HCT116 (cell line): ENCODE measurements around the gene ENTPD3. TPM values are rescaled to one million over a fixed set of nuclear protein-coding genes. Genes with fewer than 3 reads are reported as not detected.

Experiments used
- ATAC-seq: fragments of 200-7000 bp; cut with Tn5 transposase; 2 replicates; pipeline ENCODE4 v1.9.1; 2020; ENCODE audit warnings: mild to moderate bottlenecking, moderate library complexity
- BruUV-seq: library from RNA; stranded (reverse); fragments of 400-500 nt; replicated peaks from 2 replicates; lab custom pipeline; 2021; lab: Mats Ljungman, UMichigan
- CTCF ChIA-PET: fragments of 300-600 bp; sonication (Branson Sonifier 250); formaldehyde crosslinking; loops from one replicate; lab custom pipeline; 2021; ENCODE audit warnings: antibody characterized with exemption; lab: Charles Lee
- POLR2A ChIA-PET: fragments of 300-600, 350-600 bp; sonication (Branson Sonifier 250); formaldehyde crosslinking; loops from one replicate; lab custom pipeline; 2021; ENCODE audit warnings: antibody characterized with exemption; lab: Charles Lee
- RAD21 ChIA-PET, 2 experiments: fragments of 300-600 bp; sonication (Branson Sonifier 250); formaldehyde crosslinking; loops; one replicate each; lab custom pipeline; 2023; ENCODE audit warnings: low total read pairs in 2 of 2; ENCODE audit not compliant: uncharacterized antibody in 2 of 2, unreplicated experiment in 2 of 2, low non-redundant PET in 1 of 2; lab: Charles Lee
- DNase-seq: peaks from one replicate; pipeline ENCODE4 v3.0.0-alpha.2; 2010; ENCODE audit warnings: low read depth, low spot score
- H2AFZ ChIP-seq: fragments of 200-600 bp; shearing (Covaris generic), sonication (generic); 2 replicates; pipeline ENCODE4 v1.6.1; 2017; ENCODE audit warnings: low read depth, mixed run types, mixed read lengths, antibody characterized with exemption, low read length; ENCODE audit not compliant: poor library complexity, severe bottlenecking
- H3K27ac ChIP-seq: 2 replicates; pipeline ENCODE4 v1.5.1; 2012; ENCODE audit warnings: low read depth, low read length
- H3K27me3 ChIP-seq: fragments of 200-600 bp; sonication (generic); 2 replicates; pipeline ENCODE4 v1.6.1; 2016; ENCODE audit warnings: mixed run types, low read length, mixed read lengths; ENCODE audit not compliant: insufficient read depth
- H3K36me3 ChIP-seq, 2 experiments: fragments of 200-500 bp in 1 of 2; fragments of 200-600 bp in 1 of 2; sonication (Bioruptor generic) in 1 of 2; sonication (generic) in 1 of 2; 2 replicates each; pipeline versions ENCODE4 v1.5.1 to v1.6.1; 2014 to 2016; ENCODE audit warnings: low read length in 2 of 2, inconsistent platforms in 1 of 2, mixed read lengths in 1 of 2, mixed run types in 1 of 2; ENCODE audit not compliant: insufficient read depth in 2 of 2, control insufficient read depth in 1 of 2
- H3K4me1 ChIP-seq, 2 experiments: fragments of 200-600 bp in 1 of 2; sonication (generic) in 1 of 2; 2 replicates each; pipeline versions ENCODE4 v1.5.1 to v1.6.1; 2012 to 2017; ENCODE audit warnings: low read length in 2 of 2, inconsistent platforms in 1 of 2, mild to moderate bottlenecking in 1 of 2, mixed read lengths in 1 of 2, mixed run types in 1 of 2, moderate library complexity in 1 of 2; ENCODE audit not compliant: insufficient read depth in 2 of 2, control insufficient read depth in 1 of 2
- H3K4me2 ChIP-seq: fragments of 200-600 bp; sonication (generic); 2 replicates; pipeline ENCODE4 v1.6.1; 2017; ENCODE audit warnings: mixed run types, low read length, mixed read lengths
- H3K4me3 ChIP-seq, 2 experiments: fragments of 200-600 bp in 1 of 2; sonication (generic) in 1 of 2; replicated peaks in 1 of 2; 2 replicates each; pipeline ENCODE4 v1.5.1; 2011 to 2016; ENCODE audit warnings: low read length in 2 of 2, control low read depth in 1 of 2, low read depth in 1 of 2, mild to moderate bottlenecking in 1 of 2, mixed read lengths in 1 of 2, mixed run types in 1 of 2
- H3K79me2 ChIP-seq: fragments of 200-600 bp; sonication (generic); 2 replicates; pipeline ENCODE4 v1.6.1; 2017; ENCODE audit warnings: mild to moderate bottlenecking, mixed run types, low read length, moderate library complexity, mixed read lengths; ENCODE audit not compliant: insufficient read depth
- H3K9ac ChIP-seq: fragments of 200-600 bp; sonication (generic); 2 replicates; pipeline ENCODE4 v1.6.1; 2016; ENCODE audit warnings: low read length, mixed read lengths
- H3K9me2 ChIP-seq: fragments of 200-600 bp; sonication (generic), shearing (Covaris generic); 2 replicates; pipeline ENCODE4 v1.6.1; 2017; ENCODE audit warnings: mixed run types, mild to moderate bottlenecking, moderate library complexity; ENCODE audit not compliant: insufficient read depth
- H3K9me3 ChIP-seq, 2 experiments: fragments of 200-500 bp in 1 of 2; fragments of 200-600 bp in 1 of 2; sonication (Bioruptor generic) in 1 of 2; sonication (generic) in 1 of 2; 2 replicates each; pipeline ENCODE4 v1.6.1; 2014 to 2017; ENCODE audit warnings: low read length in 2 of 2, mixed read lengths in 2 of 2, inconsistent platforms in 1 of 2, low read depth in 1 of 2, mild to moderate bottlenecking in 1 of 2, mixed run types in 1 of 2, moderate library complexity in 1 of 2; ENCODE audit not compliant: control insufficient read depth in 1 of 2, insufficient read depth in 1 of 2
- H4K20me1 ChIP-seq: fragments of 200-600 bp; sonication (generic), shearing (Covaris generic); 2 replicates; pipeline ENCODE4 v1.6.1; 2017; ENCODE audit warnings: mixed run types, mild to moderate bottlenecking, moderate library complexity; ENCODE audit not compliant: insufficient read depth
- CBX3 ChIP-seq: IDR thresholded peaks from 2 replicates; pipeline ENCODE4 v1.6.1; 2012; ENCODE audit warnings: low read depth
- EGR1 ChIP-seq: IDR thresholded peaks from 2 replicates; pipeline ENCODE4 v1.6.1; 2012; ENCODE audit warnings: low read depth
- EZH2 ChIP-seq: fragments of 200-600 bp; sonication (generic); IDR thresholded peaks from 2 replicates; pipeline ENCODE4 v1.6.1; 2017; ENCODE audit warnings: antibody characterized with exemption, mixed run types
- EZH2phosphoT487 ChIP-seq: fragments of 200-600 bp; IDR thresholded peaks from 2 replicates; pipeline ENCODE4 v1.6.1; 2018; ENCODE audit warnings: antibody characterized with exemption, borderline replicate concordance
- FOSL1 ChIP-seq: IDR thresholded peaks from 2 replicates; pipeline ENCODE4 v1.6.1; 2012; ENCODE audit warnings: low read depth
- POLR2A ChIP-seq: IDR thresholded peaks from 2 replicates; pipeline ENCODE4 v1.7.0; 2011; ENCODE audit warnings: borderline replicate concordance; ENCODE audit not compliant: insufficient read depth, insufficient read length; ENCODE audit errors: extremely low read depth
- RAD21 ChIP-seq: IDR thresholded peaks from 2 replicates; pipeline ENCODE4 v1.6.1; 2012; ENCODE audit warnings: low read depth, mild to moderate bottlenecking
- SIN3A ChIP-seq: IDR thresholded peaks from 2 replicates; pipeline ENCODE4 v1.6.1; 2012; ENCODE audit warnings: low read depth
- SRF ChIP-seq: IDR thresholded peaks from 2 replicates; pipeline ENCODE4 v1.6.1; 2012; ENCODE audit warnings: low read depth
- YY1 ChIP-seq: IDR thresholded peaks from 2 replicates; pipeline ENCODE4 v1.6.1; 2011; ENCODE audit warnings: low read length, low read depth, moderate library complexity, mild to moderate bottlenecking; ENCODE audit not compliant: insufficient replicate concordance; ENCODE audit errors: extremely low read depth
- ZFX ChIP-seq: fragments of 450-650 bp; IDR thresholded peaks from 2 replicates; pipeline ENCODE4 v1.6.1; 2017
- intact Hi-C: fragments of 100-400 bp; cut with micrococcal nuclease; formaldehyde crosslinking; loops from 2 replicates; pipeline ENCODE4 v1.10.0; 2022
- total RNA-seq: library from RNA; stranded (reverse); gene quantifications from one replicate; pipeline ENCODE4 v1.2.1, GENCODE V29; 2021; ENCODE audit not compliant: unreplicated experiment
- TF ChIP-seq, protein P1 (sequence below): IDR thresholded peaks from 2 replicates; pipeline ENCODE4 v1.6.1; 2012
- TF ChIP-seq, protein P2 (sequence below): IDR thresholded peaks from 2 replicates; pipeline ENCODE4 v1.6.1; 2012
- TF ChIP-seq, protein P3 (sequence below): IDR thresholded peaks from 2 replicates; pipeline ENCODE4 v1.6.1; 2011; ENCODE audit warnings: mild to moderate bottlenecking, low read length, moderate library complexity; ENCODE audit not compliant: insufficient replicate concordance; ENCODE audit errors: extremely low read depth

The ENTPD3 gene
- total RNA-seq, 1 experiment from 2014 or later, result not detected

DNA sequence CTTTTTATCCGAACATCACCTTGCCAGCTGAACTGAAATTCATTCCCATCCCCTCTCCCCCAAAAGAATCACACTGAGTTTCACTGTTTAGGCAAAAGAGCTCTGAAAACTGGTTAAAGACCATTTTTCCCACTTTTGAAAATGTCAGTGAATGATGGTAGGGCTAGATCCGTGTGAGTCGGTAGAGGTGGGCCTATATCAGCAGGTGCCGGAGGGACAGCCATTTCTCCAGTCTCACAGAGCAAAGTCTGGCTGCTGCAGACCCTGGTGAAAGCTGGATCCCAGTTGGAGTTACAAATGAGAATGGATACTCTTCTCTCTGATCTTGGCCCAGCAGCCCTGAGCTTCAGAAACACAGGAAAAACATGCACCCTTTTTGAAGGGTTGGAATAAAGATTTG lies 10.9 kb downstream of the ENTPD3 start:
- H3K4me3 ChIP-seq, result no peak overlapping the region
- H3K4me1 ChIP-seq, result no peaks in the 10 kb centered on the region
- no peaks in the 10 kb centered on the region for H3K79me2 ChIP-seq
- CTCF ChIA-PET, result no interaction called here
- H3K4me2 ChIP-seq, result no peak overlapping the region
- no peaks in the 10 kb centered on the region for H3K27me3 ChIP-seq
- H3K36me3 ChIP-seq, result no peaks in the 10 kb centered on the region
- H3K27ac ChIP-seq, result no peak overlapping the region
- POLR2A ChIA-PET, result no interaction called here
- ATAC-seq, result no peak
- no peaks in the 10 kb centered on the region for H3K9me2 ChIP-seq
- no peak overlapping the region for H3K9ac ChIP-seq
- no peak overlapping the region for H2AFZ ChIP-seq
- BruUV-seq, result no TSS peak
- H4K20me1 ChIP-seq, result no peaks in the 10 kb centered on the region
- H3K9me3 ChIP-seq, result no peaks in the 10 kb centered on the region
- DNase-seq, result no peak
- intact Hi-C loops, result no loop called here
- RAD21 ChIA-PET, result no interaction called here
- TF ChIP-seq CBX3 (no peak), EZH2phosphoT487 (no peak), ZFX (no peak), SIN3A (no peak), EZH2 (no peak), SRF (no peak), YY1 (no peak), FOSL1 (no peak), EGR1 (no peak), POLR2A (no peak), RAD21 (no peak)
- TF ChIP-seq, protein P1, sequence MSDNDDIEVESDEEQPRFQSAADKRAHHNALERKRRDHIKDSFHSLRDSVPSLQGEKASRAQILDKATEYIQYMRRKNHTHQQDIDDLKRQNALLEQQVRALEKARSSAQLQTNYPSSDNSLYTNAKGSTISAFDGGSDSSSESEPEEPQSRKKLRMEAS, result no peak
- TF ChIP-seq, protein P2, sequence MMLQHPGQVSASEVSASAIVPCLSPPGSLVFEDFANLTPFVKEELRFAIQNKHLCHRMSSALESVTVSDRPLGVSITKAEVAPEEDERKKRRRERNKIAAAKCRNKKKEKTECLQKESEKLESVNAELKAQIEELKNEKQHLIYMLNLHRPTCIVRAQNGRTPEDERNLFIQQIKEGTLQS, result no peak
- TF ChIP-seq, protein P3, sequence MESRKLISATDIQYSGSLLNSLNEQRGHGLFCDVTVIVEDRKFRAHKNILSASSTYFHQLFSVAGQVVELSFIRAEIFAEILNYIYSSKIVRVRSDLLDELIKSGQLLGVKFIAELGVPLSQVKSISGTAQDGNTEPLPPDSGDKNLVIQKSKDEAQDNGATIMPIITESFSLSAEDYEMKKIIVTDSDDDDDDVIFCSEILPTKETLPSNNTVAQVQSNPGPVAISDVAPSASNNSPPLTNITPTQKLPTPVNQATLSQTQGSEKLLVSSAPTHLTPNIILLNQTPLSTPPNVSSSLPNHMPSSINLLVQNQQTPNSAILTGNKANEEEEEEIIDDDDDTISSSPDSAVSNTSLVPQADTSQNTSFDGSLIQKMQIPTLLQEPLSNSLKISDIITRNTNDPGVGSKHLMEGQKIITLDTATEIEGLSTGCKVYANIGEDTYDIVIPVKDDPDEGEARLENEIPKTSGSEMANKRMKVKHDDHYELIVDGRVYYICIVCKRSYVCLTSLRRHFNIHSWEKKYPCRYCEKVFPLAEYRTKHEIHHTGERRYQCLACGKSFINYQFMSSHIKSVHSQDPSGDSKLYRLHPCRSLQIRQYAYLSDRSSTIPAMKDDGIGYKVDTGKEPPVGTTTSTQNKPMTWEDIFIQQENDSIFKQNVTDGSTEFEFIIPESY, result no peak
